K562 (cell line): ENCODE data around the gene CAPZB. TPM values are rescaled to one million over a fixed set of nuclear protein-coding genes. Genes with fewer than 3 reads are reported as not detected.

Experiments used
- ATAC-seq: fragments of 200-7000 bp; cut with Tn5 transposase; 3 replicates; pipeline ENCODE4 v1.9.1; 2020; ENCODE audit warnings: moderate library complexity
- BruUV-seq: library from RNA; stranded (reverse); fragments of 400-500 nt; replicated peaks from 2 replicates; lab custom pipeline; 2021; lab: Mats Ljungman, UMichigan
- CTCF ChIA-PET: fragments of 300-600 bp; formaldehyde crosslinking; extraction: SDS; loops from one replicate; lab custom pipeline; 2021; ENCODE audit warnings: low intra/inter-chr PET ratio; lab: Yijun Ruan, JAX
- POLR2A ChIA-PET: fragments of 300-600, 350-650 bp; sonication (Branson Sonifier 250); formaldehyde crosslinking; extraction: SDS; loops from one replicate; lab custom pipeline; 2021; ENCODE audit warnings: antibody characterized with exemption, inconsistent platforms; lab: Yijun Ruan, JAX
- DNase-seq, 4 experiments: peaks; one replicate each; pipeline versions ENCODE4 v3.0.0 to v3.0.0-alpha.2; 2011 to 2018; ENCODE audit warnings: low spot score in 3 of 4, mixed read lengths in 3 of 4; ENCODE audit errors: extremely low read depth in 1 of 4
- FAIRE-seq: peaks from 2 replicates; lab custom pipeline; 2011; peaks lifted over from hg19 to GRCh38; lab: Jason Lieb, UNC
- H2AFZ ChIP-seq: 2 replicates; pipeline ENCODE4 v1.6.0; 2011; ENCODE audit warnings: low read depth, low read length, control low read depth, inconsistent platforms
- H3K27ac ChIP-seq: fragments of 200-600 bp; 3 replicates; pipeline ENCODE4 v1.8.0; 2011; ENCODE audit warnings: low read depth, mild to moderate bottlenecking, control low read depth, inconsistent platforms, low read length, moderate library complexity, mixed read lengths; ENCODE audit errors: extremely low read depth
- H3K27me3 ChIP-seq, 2 experiments: fragments of 300-600 bp in 1 of 2; 2 replicates in 1 of 2; 3 replicates in 1 of 2; pipeline versions ENCODE4 v1.6.0 to v1.8.0; 2011; ENCODE audit warnings: inconsistent platforms in 2 of 2, low read length in 2 of 2, mild to moderate bottlenecking in 1 of 2, mixed read lengths in 1 of 2, moderate library complexity in 1 of 2; ENCODE audit not compliant: control insufficient read depth in 2 of 2, insufficient read depth in 2 of 2
- H3K36me3 ChIP-seq: fragments of 300-600 bp; 3 replicates; pipeline ENCODE4 v1.8.0; 2011; ENCODE audit warnings: mild to moderate bottlenecking, low read length, inconsistent platforms; ENCODE audit not compliant: control insufficient read depth, insufficient read depth
- H3K4me1 ChIP-seq, 2 experiments: fragments of 200-600 bp in 1 of 2; replicated peaks in 1 of 2; 2 replicates in 1 of 2; 3 replicates in 1 of 2; pipeline versions ENCODE4 v1.5.1 to v1.8.0; 2011; ENCODE audit warnings: inconsistent platforms in 2 of 2, low read length in 2 of 2, mild to moderate bottlenecking in 1 of 2, mixed read lengths in 1 of 2, moderate library complexity in 1 of 2; ENCODE audit not compliant: control insufficient read depth in 2 of 2, insufficient read depth in 2 of 2
- H3K4me2 ChIP-seq: 2 replicates; pipeline ENCODE4 v1.6.1; 2011; ENCODE audit warnings: low read length, control low read depth, inconsistent platforms, mixed read lengths; ENCODE audit not compliant: insufficient read depth
- H3K4me3 ChIP-seq: fragments of 200-600 bp; sonication (generic), shearing (Covaris generic); 2 replicates; pipeline ENCODE4 v1.5.1; 2016; ENCODE audit warnings: control low read depth, inconsistent platforms
- H3K79me2 ChIP-seq: fragments of 200-600 bp; 3 replicates; pipeline ENCODE4 v1.8.0; 2011; ENCODE audit warnings: low read length, inconsistent platforms; ENCODE audit not compliant: control insufficient read depth, insufficient read depth
- H3K9ac ChIP-seq, 2 experiments: 2 replicates each; pipeline versions ENCODE4 v1.6.0 to v1.6.1; 2011; ENCODE audit warnings: low read depth in 2 of 2, low read length in 2 of 2, control low read depth in 1 of 2, inconsistent platforms in 1 of 2, mild to moderate bottlenecking in 1 of 2, mixed read lengths in 1 of 2; ENCODE audit not compliant: insufficient read depth in 1 of 2
- H3K9me1 ChIP-seq: one replicate; pipeline ENCODE4 v1.6.0; 2011; ENCODE audit warnings: inconsistent platforms, mild to moderate bottlenecking, low read length, moderate library complexity; ENCODE audit not compliant: control insufficient read depth, insufficient read depth
- H3K9me3 ChIP-seq: replicated peaks from 2 replicates; pipeline ENCODE4 v1.5.1; 2011; ENCODE audit warnings: low read depth, low read length, inconsistent platforms; ENCODE audit not compliant: control insufficient read depth, insufficient read depth
- H4K20me1 ChIP-seq: replicated peaks from 2 replicates; pipeline ENCODE4 v1.6.1; 2011; ENCODE audit warnings: low read length, inconsistent platforms, mixed read lengths; ENCODE audit not compliant: control insufficient read depth, insufficient read depth
- CBFA2T2 ChIP-seq: fragments of 450-650 bp; conservative IDR thresholded peaks from 2 replicates; pipeline ENCODE4 v1.6.1; 2017; ENCODE audit warnings: mild to moderate bottlenecking
- CUX1 ChIP-seq: fragments of 200-800 bp; sonication (Bioruptor generic); IDR thresholded peaks from 2 replicates; pipeline ENCODE4 v1.6.1; 2016; ENCODE audit warnings: missing genetic modification characterization, missing compliant biosample characterization
- ESRRA ChIP-seq: fragments of 450-650 bp; IDR thresholded peaks from 2 replicates; pipeline ENCODE4 v1.6.1; 2014; ENCODE audit warnings: low read depth, mild to moderate bottlenecking, moderate library complexity, borderline replicate concordance
- MBD1 ChIP-seq: fragments of 250-450 bp; sonication (Bioruptor Pico); IDR thresholded peaks from 2 replicates; pipeline ENCODE4 v1.8.0; 2022; ENCODE audit warnings: inconsistent platforms
- MCM7 ChIP-seq, 2 experiments: fragments of 450-650 bp; IDR thresholded peaks; 2 replicates each; pipeline ENCODE4 v1.6.1; 2016 to 2018
- MEIS2 ChIP-seq: fragments of 450-650 bp; IDR thresholded peaks from 2 replicates; pipeline ENCODE4 v1.6.1; 2014; ENCODE audit warnings: mild to moderate bottlenecking; ENCODE audit not compliant: partially characterized antibody
- RNF2 ChIP-seq: sonication (generic); IDR thresholded peaks from 2 replicates; pipeline ENCODE4 v1.6.1; 2016
- SMC3 ChIP-seq: conservative IDR thresholded peaks from 2 replicates; pipeline ENCODE4 v1.6.1; 2011; ENCODE audit warnings: low read depth, low read length, improper control_type of control experiment; ENCODE audit not compliant: insufficient read depth
- ZNF23 ChIP-seq: fragments of 250-450 bp; sonication (Bioruptor Pico); IDR thresholded peaks from 2 replicates; pipeline ENCODE4 v1.4.0; 2020; ENCODE audit warnings: mild to moderate bottlenecking
- ZNF584 ChIP-seq: fragments of 200-800 bp; sonication (Bioruptor generic); IDR thresholded peaks from 2 replicates; pipeline ENCODE4 v1.6.1; 2016; ENCODE audit warnings: low read depth, mild to moderate bottlenecking, missing genetic modification characterization, missing compliant biosample characterization
- WGBS: fragments of 100-300 bp; shearing (Covaris generic); methylation state at CpG from one replicate; pipeline ENCODE4 v1.1.6; 2016; ENCODE audit warnings: low coverage, mixed read lengths; ENCODE audit not compliant: insufficient coverage; ENCODE audit errors: missing lambda C conversion rate; 5-methylcytosine and 5-hydroxymethylcytosine counted together
- in situ Hi-C: fragments of 300-500 bp; cut with MboI; formaldehyde crosslinking; loops from 4 replicates; pipeline ENCODE4 v1.15.0; 2018; ENCODE audit warnings: inconsistent platforms, mixed read lengths
- intact Hi-C: fragments of 100-400 bp; cut with micrococcal nuclease; formaldehyde crosslinking; loops from 2 replicates; pipeline ENCODE4 v1.14.2; 2022
- polyA plus RNA-seq, 8 experiments: library from polyadenylated mRNA; depleted of rRNA in 4 of 8; stranded (reverse) in 5 of 8; unstranded in 3 of 8; fragments of >200 nt; fragmentation: Nextera tagmentation in 2 of 8; fragmentation: Illumina TruSeq in 1 of 8; extraction: Ambion mirVana in 2 of 8; extraction: Trizol in 1 of 8; gene quantifications; 2 replicates each; pipeline versions ENCODE4 v1.2.1 to v1.2.3, GENCODE V29; 2011 to 2014; ENCODE audit warnings: inconsistent platforms in 1 of 8, missing spikeins in 1 of 8
- total RNA-seq, 7 experiments: library from RNA; depleted of rRNA in 6 of 7; stranded (reverse); fragments of >200 nt in 6 of 7; fragmentation: Illumina TruSeq in 2 of 7; extraction: Trizol in 2 of 7; gene quantifications; 2 replicates each; pipeline versions ENCODE4 v1.2.1 to v1.2.3, GENCODE V29; 2011 to 2021; ENCODE audit warnings: low replicate concordance in 1 of 7

CAPZB gene
- total and polyA plus RNA-seq, 9 of the 15 experiments (the other 6 are each of a cell fraction or from before 2014, with no cell fraction given) = 57.6 to 297 (median 125) TPM

- ChIA-PET CTCF (no interaction called here), POLR2A (interaction anchor here (1.5 kb wide), 1 partner anchor 14 kb away, joined by 5 read pairs; no protein-coding TSS in a partner anchor)
- in situ Hi-C loops = no loop called here
- WGBS = 98% methylated on average over 6 of the region's 6 CpGs
- Histone ChIP-seq H3K27ac (no peak overlapping the region), H3K9me3 (no peaks in the 10 kb centered on the region), H3K36me3 (peaks cover 68% of the 10 kb centered on the region), H3K79me2 (peaks cover 15% of the 10 kb centered on the region), H3K4me3 (no peak overlapping the region), H4K20me1 (no peaks in the 10 kb centered on the region), H3K4me2 (no peak overlapping the region), H3K9me1 (no peaks in the 10 kb centered on the region), H3K4me1 (peaks cover 7 to 19% of the 10 kb centered on the region in 2 experiments; a peak in 4 of 5 replicates), H3K9ac (no peak overlapping the region; a peak in 1 of 4 replicates), H3K27me3 (no peaks in the 10 kb centered on the region), H2AFZ (no peak overlapping the region)
- no peak for DNase-seq
- no peak for FAIRE-seq
- no TSS peak for BruUV-seq
- intact Hi-C loops = no loop called here
- TF ChIP-seq MCM7 (IDR thresholded peaks at IDR 0.05) (no peak), SMC3 (no peak), MBD1 (no peak), CUX1 (CRISPR knock-in tag) (no peak), ZNF584 (no peak), CBFA2T2 (no peak), RNF2 (no peak), ESRRA (no peak), ZNF23 (CRISPR knock-in tag) (no peak), MEIS2 (no peak)
- ATAC-seq = no peak
These were observed 178.4 kb downstream of the CAPZB start for GRCh38 chr1:19306941-19307340.
